ENCODE results near the gene JMJD1C. TPM values are rescaled to one million over a fixed set of nuclear protein-coding genes. Genes with fewer than 3 reads are reported as not detected.

Gene JMJD1C
- total and polyA plus RNA-seq, 2 donors (not counting 3 experiments of a cell fraction or from before 2014, with no cell fraction given), result 32.1 to 97.1 TPM

GRCh38 chr10:63416376-63416775, 49.4 kb downstream of the JMJD1C start:
- Histone ChIP-seq H3K36me3 (ENCODE audit: control insufficient read depth in 2 of 2, extremely low read depth in 1 of 2, insufficient read depth in 2 of 2, low read length in 2 of 2) (no peaks in the 10 kb centered on the region), H3K9me3 (replicated peaks; ENCODE audit: control insufficient read depth, insufficient read depth, low read length) (no peaks in the 10 kb centered on the region), H3K4me2 (ENCODE audit: insufficient read depth, low read length) (peak overlapping the region; percentile 70), H3K27me3 (ENCODE audit: control insufficient read depth in 2 of 2, insufficient read depth in 2 of 2, low read length in 2 of 2) (no peaks in the 10 kb centered on the region), H3K79me2 (ENCODE audit: control insufficient read depth, insufficient read depth, low read length) (peaks cover 87% of the 10 kb centered on the region), H3K9me1 (replicated peaks; ENCODE audit: control insufficient read depth, extremely low read depth, insufficient read depth, low read length) (no peaks in the 10 kb centered on the region), H3K9ac (replicated peaks; ENCODE audit: extremely low read depth, insufficient read depth, low read length) (no peak overlapping the region), H3K4me1 (ENCODE audit: control insufficient read depth, extremely low read depth, insufficient read depth, low read length) (peaks cover 29% of the 10 kb centered on the region), H4K20me1 (replicated peaks; ENCODE audit: control insufficient read depth, extremely low read depth, insufficient read depth, low read length) (no peaks in the 10 kb centered on the region), H3K27ac (ENCODE audit: insufficient read depth, low read depth, low read length) (no peak overlapping the region), H2AFZ (ENCODE audit: low read depth, low read length) (no peak overlapping the region), H3K4me3 (replicated peaks in 1 of 3; ENCODE audit: insufficient read depth in 1 of 3, low read depth in 1 of 3, low read length in 3 of 3) (no peak overlapping the region)
- no peak for TF ChIP-seq MAX (IDR thresholded peaks at IDR 0.05; ENCODE audit: insufficient read depth, insufficient read length)
- TF ChIP-seq MYC (IDR thresholded peaks at IDR 0.05; ENCODE audit: low read depth, low read length), result no peak
- no peak for TF ChIP-seq JUN (IDR thresholded peaks at IDR 0.05; ENCODE audit: borderline replicate concordance, insufficient read depth, insufficient read length, low read depth)
- no peak for TF ChIP-seq GATA2 (IDR thresholded peaks at IDR 0.05; ENCODE audit: insufficient read depth, insufficient read length, low read depth, low read length)
- TF ChIP-seq POLR2A (IDR thresholded peaks at IDR 0.05; ENCODE audit: low read depth, low read length), result no peak
- CTCF ChIA-PET, result interaction anchor here (0.8 to 1.8 kb wide), 7 partner anchors 18 to 250 kb away, joined by 3 to 6 read pairs (median 3); no protein-coding TSS in a partner anchor
- DNase-seq (ENCODE audit: low read depth, low spot score) (peak; percentile 22), FAIRE-seq (no peak)
- intact Hi-C loops (cut with micrococcal nuclease), result loop anchor here (1.0 kb wide), 1 partner anchor 9 kb away; no protein-coding TSS in a partner anchor
- dilution Hi-C loops (cut with MboI; ENCODE audit: extremely low pct_ligation_motif_present, low sequenced_read_pairs), result no loop called here
- POLR2A ChIA-PET, result no interaction called here
- BruUV-seq (replicated peaks), result no TSS peak

GRCh38 chr10:63415640-63416244, 50.0 kb downstream of the JMJD1C start:
- dilution Hi-C loops (cut with MboI; ENCODE audit: extremely low pct_ligation_motif_present, low sequenced_read_pairs), result no loop called here
- Histone ChIP-seq H3K9ac (replicated peaks; ENCODE audit: extremely low read depth, insufficient read depth, low read length) (peak overlapping the region; percentile 65), H3K4me3 (replicated peaks in 1 of 3; ENCODE audit: insufficient read depth in 1 of 3, low read depth in 1 of 3, low read length in 3 of 3) (peak overlapping the region in 2 of 3 experiments; percentile 10 to 26)

More at GRCh38 chr10:63415640-63416244, 50.0 kb downstream of the JMJD1C start:
- Histone ChIP-seq H3K9me1 (replicated peaks; ENCODE audit: control insufficient read depth, extremely low read depth, insufficient read depth, low read length) (no peaks in the 10 kb centered on the region), H3K79me2 (ENCODE audit: control insufficient read depth, insufficient read depth, low read length) (peaks cover 85% of the 10 kb centered on the region), H3K36me3 (ENCODE audit: control insufficient read depth in 2 of 2, extremely low read depth in 1 of 2, insufficient read depth in 2 of 2, low read length in 2 of 2) (no peaks in the 10 kb centered on the region), H4K20me1 (replicated peaks; ENCODE audit: control insufficient read depth, extremely low read depth, insufficient read depth, low read length) (no peaks in the 10 kb centered on the region), H3K27ac (ENCODE audit: insufficient read depth, low read depth, low read length) (peak overlapping the region; percentile 64), H3K27me3 (ENCODE audit: control insufficient read depth in 2 of 2, insufficient read depth in 2 of 2, low read length in 2 of 2) (no peaks in the 10 kb centered on the region), H3K9me3 (replicated peaks; ENCODE audit: control insufficient read depth, insufficient read depth, low read length) (no peaks in the 10 kb centered on the region), H3K4me2 (ENCODE audit: insufficient read depth, low read length) (peak overlapping the region; percentile 70), H3K4me1 (ENCODE audit: control insufficient read depth, extremely low read depth, insufficient read depth, low read length) (peaks cover 28% of the 10 kb centered on the region), H2AFZ (ENCODE audit: low read depth, low read length) (peak overlapping the region; percentile 53)
- no TSS peak for BruUV-seq (replicated peaks)
- TF ChIP-seq EZH2 (IDR thresholded peaks at IDR 0.05; ENCODE audit: borderline replicate concordance, low read depth, low read length, severe bottlenecking), result no peak
- TF ChIP-seq GATA2 (IDR thresholded peaks at IDR 0.05; ENCODE audit: insufficient read depth, insufficient read length, low read depth, low read length), result peak; percentile 63
- no peak for TF ChIP-seq CTCF (IDR thresholded peaks at IDR 0.05; ENCODE audit: extremely low read depth in 1 of 2, insufficient read depth in 1 of 2, low read depth in 1 of 2, low read length in 2 of 2)
- no peak for TF ChIP-seq MAX (IDR thresholded peaks at IDR 0.05; ENCODE audit: insufficient read depth, insufficient read length)
- DNase-seq (ENCODE audit: low read depth, low spot score) (peak; percentile 74), FAIRE-seq (no peak)
- POLR2A ChIA-PET, result no interaction called here
- intact Hi-C loops (cut with micrococcal nuclease), result loop anchor here (1.0 to 2.0 kb wide), 2 partner anchors 8 to 15 kb away; no protein-coding TSS in a partner anchor
- CTCF ChIA-PET, result interaction anchor here (0.9 to 1.8 kb wide), 7 partner anchors 14 to 249 kb away, joined by 3 to 6 read pairs (median 3); no protein-coding TSS in a partner anchor

Data from endothelial cell of umbilical vein (primary cell).